ENCODE measurements around the gene EFEMP2.

DNA sequence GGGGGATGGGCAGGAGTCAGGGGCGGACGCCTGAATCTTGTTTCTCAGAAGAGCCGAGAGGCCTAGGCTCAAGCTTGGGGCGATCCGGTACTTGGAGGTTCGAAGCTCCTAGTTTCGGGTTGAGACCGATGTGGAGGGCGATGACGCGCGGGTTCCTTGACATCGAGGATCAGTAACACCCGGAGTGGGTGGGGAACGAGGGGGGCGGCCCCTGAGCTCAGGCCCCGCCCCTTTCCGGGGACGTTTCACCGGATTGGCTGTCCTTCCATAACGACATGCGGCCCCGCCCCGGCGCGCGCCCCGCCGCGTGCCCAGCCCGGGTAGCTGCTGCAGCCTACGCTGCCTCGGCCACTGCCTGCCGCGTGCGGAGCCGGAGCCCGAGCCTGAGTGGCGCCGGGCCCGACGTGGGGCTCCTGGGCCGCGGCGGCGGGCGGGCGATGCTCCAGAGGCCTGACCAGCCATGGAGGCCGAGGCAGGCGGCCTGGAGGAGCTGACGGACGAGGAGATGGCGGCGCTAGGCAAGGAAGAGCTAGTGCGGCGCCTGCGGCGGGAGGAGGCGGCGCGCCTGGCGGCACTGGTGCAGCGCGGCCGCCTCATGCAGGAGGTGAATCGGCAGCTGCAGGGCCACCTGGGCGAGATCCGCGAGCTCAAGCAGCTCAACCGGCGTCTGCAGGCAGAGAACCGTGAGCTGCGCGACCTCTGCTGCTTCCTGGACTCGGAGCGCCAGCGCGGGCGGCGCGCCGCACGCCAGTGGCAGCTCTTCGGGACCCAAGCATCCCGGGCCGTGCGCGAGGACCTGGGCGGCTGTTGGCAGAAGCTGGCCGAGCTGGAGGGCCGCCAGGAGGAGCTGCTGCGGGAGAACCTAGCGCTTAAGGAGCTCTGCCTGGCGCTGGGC lies 18.0 kb upstream of the EFEMP2 start, which contains the start of gene CCDC85B:
- TF ChIP-seq CTCF (IDR thresholded peaks at IDR 0.05): peak; percentile 29; the same call in 1 of the 2 replicates
- no peak for TF ChIP-seq ZFX (IDR thresholded peaks at IDR 0.05; ENCODE audit: borderline replicate concordance)

Measured in 22Rv1 (cell line).